Dendritic cell treated with granulocyte-macrophage colony-stimulating factor and Interleukin-4, amounts not matched to agents 40 ng/mL and 50 ng/mL, for 4 days (primary cell): ENCODE data around the gene PARP3.
A peak's percentile ranks its signal among the peaks of the same experiment; 100 is the strongest.

Experiments used
- H3K27ac Mint-ChIP-seq: one replicate; pipeline ENCODE4 v1.8.0; 2022; ENCODE audit warnings: mild to moderate bottlenecking, mixed read lengths
- H3K27me3 Mint-ChIP-seq: one replicate; pipeline ENCODE4 v1.8.0; 2022; ENCODE audit warnings: mild to moderate bottlenecking, mixed read lengths
- H3K36me3 Mint-ChIP-seq: one replicate; pipeline ENCODE4 v1.8.0; 2022; ENCODE audit warnings: low read depth, mixed read lengths
- H3K4me1 Mint-ChIP-seq: one replicate; pipeline ENCODE4 v1.8.0; 2022; ENCODE audit warnings: low read depth, mixed read lengths
- H3K4me3 Mint-ChIP-seq: one replicate; pipeline ENCODE4 v1.8.0; 2022; ENCODE audit warnings: mild to moderate bottlenecking, moderate library complexity, mixed read lengths
- H3K9me3 Mint-ChIP-seq: one replicate; pipeline ENCODE4 v1.8.0; 2022; ENCODE audit warnings: mixed read lengths
- intact Hi-C: fragments of 100-400 bp; cut with micrococcal nuclease; formaldehyde crosslinking; loops from one replicate; pipeline ENCODE4 v1.15.0; 2022

PARP3 gene

GRCh38 chr3:51961602-51962569 lies 19.7 kb downstream of the PARP3 start:
- H3K36me3 Mint-ChIP-seq, result no peaks in the 10 kb centered on the region
- H3K27me3 Mint-ChIP-seq, result peaks cover 82% of the 10 kb centered on the region
- no peak overlapping the region for H3K4me3 Mint-ChIP-seq
- H3K27ac Mint-ChIP-seq, result no peak overlapping the region
- intact Hi-C loops, result no loop called here
- H3K9me3 Mint-ChIP-seq, result no peaks in the 10 kb centered on the region
- peaks cover 17% of the 10 kb centered on the region for H3K4me1 Mint-ChIP-seq

- Mint-ChIP-seq H3K27me3 (peaks cover 85% of the 10 kb centered on the region), H3K27ac (no peak overlapping the region), H3K9me3 (no peaks in the 10 kb centered on the region), H3K4me3 (no peak overlapping the region), H3K4me1 (peaks cover 15% of the 10 kb centered on the region), H3K36me3 (no peaks in the 10 kb centered on the region)
- intact Hi-C loops, result no loop called here
Measured at GRCh38 chr3:51962854-51963530, 20.8 kb downstream of the PARP3 start.

GRCh38 chr3:51963951-51964451 lies 21.8 kb downstream of the PARP3 start:
- H3K36me3 Mint-ChIP-seq, result peaks cover 2% of the 10 kb centered on the region
- H3K4me1 Mint-ChIP-seq, result peaks cover 20% of the 10 kb centered on the region
- H3K4me3 Mint-ChIP-seq, result no peak overlapping the region
- no peak overlapping the region for H3K27ac Mint-ChIP-seq
- intact Hi-C loops, result no loop called here
- H3K27me3 Mint-ChIP-seq, result peaks cover 86% of the 10 kb centered on the region
- H3K9me3 Mint-ChIP-seq, result no peaks in the 10 kb centered on the region

DNA sequence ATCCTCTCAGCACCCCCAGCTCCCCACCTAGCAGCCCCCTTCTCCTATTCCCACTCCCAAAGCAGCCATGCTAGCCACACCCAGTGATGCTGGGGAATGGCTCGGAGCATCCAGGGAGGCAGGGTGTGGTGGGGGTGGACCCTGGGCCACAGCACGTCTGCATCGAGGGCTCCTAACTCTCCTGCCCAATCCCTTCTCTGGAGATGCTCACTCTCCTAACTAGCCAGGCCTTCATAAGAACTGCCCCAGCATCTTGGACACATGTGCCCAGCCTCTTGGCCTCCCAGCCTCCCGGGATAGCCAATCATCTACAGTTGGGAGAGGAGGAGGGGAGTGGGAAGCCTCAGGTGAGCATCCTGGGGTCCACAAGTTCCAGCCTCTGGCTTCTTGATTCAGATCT lies 22.4 kb downstream of the PARP3 start:
- Mint-ChIP-seq H3K4me1 (peaks cover 24% of the 10 kb centered on the region), H3K9me3 (no peaks in the 10 kb centered on the region), H3K36me3 (peaks cover 7% of the 10 kb centered on the region), H3K4me3 (no peak overlapping the region), H3K27me3 (peaks cover 85% of the 10 kb centered on the region), H3K27ac (no peak overlapping the region)
- intact Hi-C loops, result no loop called here

DNA sequence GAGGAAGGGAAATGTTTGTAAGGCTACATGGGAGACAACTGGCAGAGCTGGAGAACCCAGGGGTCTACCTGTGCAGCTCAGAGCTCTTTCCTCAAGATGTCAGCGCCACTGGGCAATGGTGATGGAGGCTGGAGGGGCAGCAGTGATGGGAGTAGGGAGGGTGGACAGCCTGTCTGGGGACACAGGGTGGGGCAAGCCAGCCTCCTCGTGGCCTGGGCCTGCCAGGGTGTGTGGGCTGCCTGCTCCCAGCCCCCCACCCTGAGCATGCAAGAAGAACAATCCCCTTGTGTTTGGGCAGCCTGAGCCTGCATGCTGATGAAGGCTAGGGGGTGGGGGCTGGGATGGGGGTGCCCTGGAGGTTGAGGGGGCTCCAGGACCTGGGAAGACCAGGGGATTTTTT lies 23.9 kb downstream of the PARP3 start:
- Mint-ChIP-seq H3K36me3 (peaks cover 12% of the 10 kb centered on the region), H3K4me3 (peak overlapping the region; percentile 65), H3K27ac (no peak overlapping the region)

GRCh38 chr3:51966486-51966885 lies 24.3 kb downstream of the PARP3 start:
- Mint-ChIP-seq H3K27me3 (peaks cover 70% of the 10 kb centered on the region), H3K36me3 (peaks cover 12% of the 10 kb centered on the region), H3K9me3 (no peaks in the 10 kb centered on the region), H3K27ac (no peak overlapping the region), H3K4me3 (peak overlapping the region; percentile 65), H3K4me1 (peaks cover 28% of the 10 kb centered on the region)
- intact Hi-C loops, result no loop called here

More for the DNA sequence above, 23.9 kb downstream of the PARP3 start:
- Mint-ChIP-seq H3K27me3 (peaks cover 75% of the 10 kb centered on the region), H3K4me1 (peaks cover 25% of the 10 kb centered on the region), H3K9me3 (no peaks in the 10 kb centered on the region)
- intact Hi-C loops, result no loop called here

- Mint-ChIP-seq H3K36me3 (peaks cover 12% of the 10 kb centered on the region), H3K27me3 (peaks cover 65% of the 10 kb centered on the region), H3K9me3 (no peaks in the 10 kb centered on the region), H3K4me3 (peak overlapping the region; percentile 65), H3K4me1 (peaks cover 28% of the 10 kb centered on the region), H3K27ac (no peak overlapping the region)
- intact Hi-C loops, result no loop called here
Measured at GRCh38 chr3:51966922-51967383, 24.8 kb downstream of the PARP3 start.

GRCh38 chr3:51967384-51968169 lies 25.4 kb downstream of the PARP3 start, which contains the start of gene PCBP4:
Gene PCBP4, minus strand, starts transcription at chr3:51967454. Its CDS starts 6,214 bp downstream, at chr3:51961240.
- Mint-ChIP-seq H3K27ac (peak within 1 kb of the TSS; percentile 44), H3K4me1 (peaks cover 28% of the 10 kb centered on the region), H3K27me3 (peaks cover 62% of the 10 kb centered on the region), H3K36me3 (peaks cover 12% of the 10 kb centered on the region), H3K9me3 (no peaks in the 10 kb centered on the region), H3K4me3 (peak within 1 kb of the TSS; percentile 87)
- intact Hi-C loops, result loop anchor here (2.0 kb wide), 1 partner anchor 13 kb away; the partner anchor contains the start of gene GPR62

GRCh38 chr3:51968170-51968775 lies 26.1 kb downstream of the PARP3 start:
- Mint-ChIP-seq H3K27me3 (peaks cover 55% of the 10 kb centered on the region), H3K4me1 (peaks cover 28% of the 10 kb centered on the region), H3K9me3 (no peaks in the 10 kb centered on the region), H3K27ac (peak overlapping the region; percentile 44), H3K4me3 (peak overlapping the region; percentile 87), H3K36me3 (peaks cover 12% of the 10 kb centered on the region)
- intact Hi-C loops, result loop anchor here (2.0 kb wide), 1 partner anchor 13 kb away; the partner anchor contains the start of gene GPR62

DNA sequence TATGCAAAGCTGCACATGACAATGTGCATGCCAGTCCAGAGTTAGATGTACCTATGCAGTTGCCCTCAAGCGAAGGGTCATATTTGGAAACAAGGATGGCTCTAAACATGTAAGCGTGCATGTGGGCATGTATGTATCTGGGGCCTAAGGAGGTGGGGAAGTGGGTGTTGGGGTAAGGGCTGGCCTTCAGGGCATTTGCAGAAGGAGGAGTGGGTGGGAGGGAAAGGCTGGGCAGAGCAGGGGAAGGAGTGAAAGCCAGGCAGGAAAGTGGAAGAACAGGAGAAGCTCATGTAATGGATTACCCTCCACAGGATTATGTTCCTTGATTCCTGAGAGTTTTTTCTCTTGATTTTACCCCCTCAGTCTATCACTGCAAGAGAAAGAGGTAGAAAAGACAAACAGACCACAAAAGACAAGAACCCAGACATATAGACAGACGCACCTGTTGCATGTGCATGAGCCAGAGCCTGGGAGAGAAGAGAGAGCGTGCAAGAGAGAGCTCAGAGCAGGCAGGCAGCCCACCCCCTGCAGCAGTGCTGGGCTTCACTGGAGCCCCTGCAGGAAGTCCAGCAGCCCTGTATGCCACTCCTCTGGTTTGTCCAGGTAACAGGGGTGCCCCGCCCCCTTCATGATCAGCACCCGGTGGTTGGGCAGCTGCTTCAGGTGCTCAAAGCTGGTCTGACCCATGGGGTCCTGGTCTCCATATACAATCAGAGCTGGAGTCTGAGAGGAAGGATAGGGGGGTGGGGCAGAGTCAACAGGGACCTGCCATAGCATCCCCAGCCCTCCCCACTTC lies 26.9 kb downstream of the PARP3 start:
- no peaks in the 10 kb centered on the region for H3K9me3 Mint-ChIP-seq
- intact Hi-C loops, result loop anchor here (2.0 kb wide), 1 partner anchor 14 kb away; the partner anchor contains the start of gene GPR62
- peaks cover 48% of the 10 kb centered on the region for H3K27me3 Mint-ChIP-seq
- peaks cover 19% of the 10 kb centered on the region for H3K36me3 Mint-ChIP-seq
- no peak overlapping the region for H3K4me3 Mint-ChIP-seq
- no peak overlapping the region for H3K27ac Mint-ChIP-seq
- peaks cover 35% of the 10 kb centered on the region for H3K4me1 Mint-ChIP-seq

GRCh38 chr3:51969841-51970240 lies 27.7 kb downstream of the PARP3 start:
- H3K4me1 Mint-ChIP-seq, result peaks cover 43% of the 10 kb centered on the region
- H3K27me3 Mint-ChIP-seq, result peaks cover 41% of the 10 kb centered on the region
- intact Hi-C loops, result loop anchor here (2.0 kb wide), 1 partner anchor 15 kb away; the partner anchor contains the start of gene GPR62
- H3K4me3 Mint-ChIP-seq, result no peak overlapping the region
- no peak overlapping the region for H3K27ac Mint-ChIP-seq
- H3K9me3 Mint-ChIP-seq, result no peaks in the 10 kb centered on the region
- peaks cover 19% of the 10 kb centered on the region for H3K36me3 Mint-ChIP-seq

DNA sequence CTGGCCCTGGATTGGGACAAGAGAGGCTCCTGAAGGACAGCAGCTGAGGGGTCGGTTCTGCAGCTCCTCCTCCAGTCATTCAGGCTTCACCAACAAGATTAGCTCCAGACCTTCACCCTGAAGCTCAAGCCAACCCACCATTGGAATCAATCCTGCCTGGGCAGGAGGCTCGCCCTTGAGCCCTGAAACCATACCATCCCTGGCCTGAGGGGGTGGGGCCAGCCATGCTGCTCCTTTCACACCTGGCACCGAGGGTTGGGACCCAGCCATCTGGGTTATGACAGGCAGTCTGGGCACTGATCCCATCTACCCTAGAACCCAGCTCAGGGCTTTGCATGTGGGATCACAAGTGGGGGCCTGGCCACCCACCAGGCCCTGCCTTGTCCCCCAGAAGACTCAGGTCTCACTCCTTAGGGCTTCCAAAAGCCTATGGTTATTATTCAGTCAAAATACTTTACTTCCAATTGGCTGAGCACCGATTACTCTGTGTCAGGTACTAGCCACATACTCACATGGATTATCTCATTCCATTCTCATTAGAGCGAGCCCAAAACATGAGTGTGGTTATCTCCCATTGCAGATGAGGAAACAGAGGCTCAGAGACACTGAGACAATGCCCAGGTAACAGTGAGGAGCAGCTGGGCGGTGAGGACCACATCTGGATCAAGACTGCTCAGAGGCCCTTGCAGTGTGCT lies 28.6 kb downstream of the PARP3 start:
- Mint-ChIP-seq H3K9me3 (no peaks in the 10 kb centered on the region), H3K4me3 (no peak overlapping the region), H3K4me1 (peaks cover 52% of the 10 kb centered on the region), H3K27me3 (peaks cover 31% of the 10 kb centered on the region), H3K27ac (no peak overlapping the region), H3K36me3 (peaks cover 27% of the 10 kb centered on the region)
- intact Hi-C loops, result no loop called here
